H1 (cell line): ENCODE measurements around the gene ANKH. TPM values are rescaled to one million over a fixed set of nuclear protein-coding genes. Genes with fewer than 3 reads are reported as not detected.

ENCODE experiments used
- ASH2L ChIP-seq: fragments of 200-600, 300-600 bp; sonication (generic); IDR thresholded peaks from one replicate; pipeline ENCODE4 v1.7.1; 2017; ENCODE audit warnings: low read length
- KDM4A ChIP-seq: IDR thresholded peaks from one replicate; pipeline ENCODE4 v1.7.1; 2012; ENCODE audit warnings: low read depth, mild to moderate bottlenecking, moderate library complexity, low read length, inconsistent platforms; ENCODE audit not compliant: severe bottlenecking
- NANOG ChIP-seq: IDR thresholded peaks from 2 replicates; pipeline ENCODE4 v1.6.1; 2011; ENCODE audit warnings: low read length, low read depth, mild to moderate bottlenecking, inconsistent platforms; ENCODE audit not compliant: insufficient read depth, poor library complexity, severe bottlenecking
- TCF12 ChIP-seq: IDR thresholded peaks from 2 replicates; pipeline ENCODE4 v1.6.1; 2011; ENCODE audit warnings: low read depth, mild to moderate bottlenecking, low read length
- polyA plus RNA-seq, 7 experiments: library from polyadenylated mRNA; depleted of rRNA in 3 of 7; stranded (reverse) in 5 of 7; unstranded in 2 of 7; fragments of >200 nt in 5 of 7; fragments of 200-250 nt in 2 of 7; gene quantifications; 1 replicate in 5 of 7; 2 replicates in 1 of 7; 4 replicates in 1 of 7; pipeline versions ENCODE4 v1.2.1 to v1.2.3, GENCODE V29; 2011 to 2013; ENCODE audit warnings: missing spikeins in 2 of 7, mixed read lengths in 2 of 7
- total RNA-seq: library from RNA; stranded (reverse); fragmentation: NEBNext Ultra II Directional; extraction: Animal tissue kit (Norgen Biotek cat#: 25700); gene quantifications from 2 replicates; pipeline ENCODE4 v1.2.1, GENCODE V29; 2021

The ANKH gene
- total and polyA plus RNA-seq, 2 of the 8 experiments (the other 6 are each of a cell fraction or from before 2014, with no cell fraction given): 5.3 to 13.0 TPM

- TF ChIP-seq KDM4A (no peak), ASH2L (no peak), TCF12 (no peak), NANOG (no peak)
Observed at GRCh38 chr5:14825977-14826376, 45.6 kb downstream of the ANKH start (continued).
